Fibroblast of lung (primary cell): ENCODE results near the gene PRPH. TPM values are rescaled to one million over a fixed set of nuclear protein-coding genes. Genes with fewer than 3 reads are reported as not detected.

Experiments used
- DNase-seq, 2 donors: peaks; one replicate each; pipeline versions ENCODE4 v3.0.0 to v3.0.0-alpha.2; 2010; ENCODE audit warnings: low read depth in 2 of 2
- H2AFZ ChIP-seq: 2 replicates; pipeline ENCODE4 v1.5.1; 2012; ENCODE audit warnings: low read length, control low read depth, inconsistent platforms
- H3K27ac ChIP-seq: 2 replicates; pipeline ENCODE4 v1.5.1; 2011; ENCODE audit warnings: low read length, control low read depth; ENCODE audit not compliant: insufficient read depth
- H3K27me3 ChIP-seq: 2 replicates; pipeline ENCODE4 v1.5.1; 2011; ENCODE audit warnings: mild to moderate bottlenecking, low read length; ENCODE audit not compliant: control insufficient read depth, insufficient read depth
- H3K36me3 ChIP-seq: 2 replicates; pipeline ENCODE4 v1.5.1; 2011; ENCODE audit warnings: low read length; ENCODE audit not compliant: control insufficient read depth, insufficient read depth
- H3K4me1 ChIP-seq: 2 replicates; pipeline ENCODE4 v1.5.1; 2011; ENCODE audit warnings: low read length; ENCODE audit not compliant: control insufficient read depth, insufficient read depth; ENCODE audit errors: extremely low read depth
- H3K4me2 ChIP-seq: 2 replicates; pipeline ENCODE4 v1.5.1; 2011; ENCODE audit warnings: low read length, control low read depth; ENCODE audit not compliant: insufficient read depth; ENCODE audit errors: extremely low read depth
- H3K4me3 ChIP-seq, 4 experiments: fragments of 200-600 bp in 1 of 4; sonication (generic) in 1 of 4; replicated peaks in 1 of 4; 2 replicates each; pipeline ENCODE4 v1.5.1; 2011 to 2016; ENCODE audit warnings: low read length in 4 of 4, low read depth in 3 of 4, mild to moderate bottlenecking in 3 of 4, control low read depth in 2 of 4, inconsistent platforms in 1 of 4, mixed read lengths in 1 of 4; ENCODE audit not compliant: insufficient read depth in 1 of 4; ENCODE audit errors: control extremely low read depth in 1 of 4
- H3K79me2 ChIP-seq: 2 replicates; pipeline ENCODE4 v1.5.1; 2012; ENCODE audit warnings: mild to moderate bottlenecking, low read length, inconsistent platforms; ENCODE audit not compliant: control insufficient read depth, insufficient read depth
- H3K9ac ChIP-seq: 2 replicates; pipeline ENCODE4 v1.5.1; 2011; ENCODE audit warnings: mild to moderate bottlenecking, low read length, control low read depth; ENCODE audit not compliant: insufficient read depth
- H3K9me3 ChIP-seq: 2 replicates; pipeline ENCODE4 v1.5.1; 2012; ENCODE audit warnings: low read depth, low read length; ENCODE audit not compliant: control insufficient read depth, insufficient read depth
- H4K20me1 ChIP-seq: 2 replicates; pipeline ENCODE4 v1.5.1; 2011; ENCODE audit warnings: low read length; ENCODE audit not compliant: control insufficient read depth, insufficient read depth; ENCODE audit errors: extremely low read depth
- EZH2 ChIP-seq: IDR thresholded peaks from 2 replicates; pipeline ENCODE4 v1.5.1; 2012; ENCODE audit warnings: low read length, control low read depth, mild to moderate bottlenecking; ENCODE audit errors: missing control alignments
- polyA plus RNA-seq, 2 donors: library from polyadenylated mRNA; depleted of rRNA in 1 of 2; stranded (reverse) in 1 of 2; unstranded in 1 of 2; fragments of >200 nt; gene quantifications; 2 replicates each; pipeline ENCODE4 v1.2.1, GENCODE V29; 2011 to 2012; ENCODE audit warnings: missing spikeins in 1 of 2
- total RNA-seq: library from RNA; depleted of rRNA; stranded (reverse); fragments of >200 nt; gene quantifications from 2 replicates; pipeline ENCODE4 v1.2.1, GENCODE V29; 2014
- TF ChIP-seq, protein P1 (sequence below), 2 donors: IDR thresholded peaks in 1 of 2; conservative IDR thresholded peaks in 1 of 2; 1 replicate in 1 of 2; 2 replicates in 1 of 2; pipeline ENCODE4 v1.5.1; 2011 to 2012; ENCODE audit warnings: low read length in 2 of 2, control low read depth in 1 of 2, inconsistent platforms in 1 of 2, low read depth in 1 of 2, mild to moderate bottlenecking in 1 of 2

Gene PRPH
- total and polyA plus RNA-seq, 2 donors (not counting 1 experiment from before 2014, with no cell fraction given): 0.06 to 0.50 TPM

DNA sequence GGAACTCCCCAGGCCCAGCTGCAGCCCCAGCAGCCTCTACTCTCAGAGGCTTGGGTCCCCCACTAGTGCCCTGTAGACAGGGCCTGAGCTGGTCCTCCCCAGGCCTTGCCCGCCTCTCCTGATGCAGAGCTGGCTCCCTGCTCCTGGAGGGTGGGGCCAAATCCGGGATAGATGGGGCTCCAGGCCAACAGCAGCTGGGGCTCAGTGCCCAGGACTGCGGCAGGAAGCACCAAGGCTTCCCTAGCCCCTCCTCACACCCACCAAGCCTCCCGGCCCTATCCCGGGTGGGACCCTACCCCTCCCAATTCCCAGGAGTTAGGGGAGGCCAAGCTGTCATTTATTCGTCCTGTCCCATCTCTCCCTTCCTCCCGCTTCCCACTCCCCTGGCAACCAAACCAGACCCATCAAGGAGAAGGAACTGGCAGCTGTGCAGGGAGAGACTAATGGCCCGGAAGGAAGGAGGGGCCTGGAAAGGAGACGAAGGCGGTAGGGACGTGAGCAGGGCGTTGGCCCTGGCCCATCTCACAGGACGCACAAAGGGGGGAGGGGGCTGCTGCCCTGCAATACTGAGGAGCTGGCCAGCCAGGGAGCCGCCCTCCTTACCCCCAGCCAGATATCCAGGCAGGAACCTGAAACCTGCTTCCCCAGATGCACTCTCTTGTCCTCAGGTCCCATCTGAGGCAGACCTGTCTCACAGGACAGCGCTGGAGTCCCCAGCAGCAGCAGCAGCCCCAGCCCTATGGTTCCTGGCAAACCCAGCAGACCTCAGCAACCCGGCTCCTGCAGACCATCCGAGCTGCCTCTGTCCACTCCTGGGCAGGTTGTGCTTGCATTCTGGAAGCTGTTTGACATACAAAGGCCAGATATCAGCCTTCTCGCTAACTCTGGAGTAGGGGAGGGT is 1.6 kb upstream of the PRPH start:
- Histone ChIP-seq H4K20me1 (no peaks in the 10 kb centered on the region), H3K9me3 (no peaks in the 10 kb centered on the region), H2AFZ (peak overlapping the region; percentile 4), H3K4me1 (no peaks in the 10 kb centered on the region), H3K4me3 (no peak overlapping the region), H3K27me3 (peaks cover 24% of the 10 kb centered on the region), H3K27ac (no peak overlapping the region), H3K4me2 (no peak overlapping the region), H3K9ac (no peak overlapping the region), H3K36me3 (no peaks in the 10 kb centered on the region), H3K79me2 (no peaks in the 10 kb centered on the region)
- no peak for TF ChIP-seq EZH2
- TF ChIP-seq, protein P1, sequence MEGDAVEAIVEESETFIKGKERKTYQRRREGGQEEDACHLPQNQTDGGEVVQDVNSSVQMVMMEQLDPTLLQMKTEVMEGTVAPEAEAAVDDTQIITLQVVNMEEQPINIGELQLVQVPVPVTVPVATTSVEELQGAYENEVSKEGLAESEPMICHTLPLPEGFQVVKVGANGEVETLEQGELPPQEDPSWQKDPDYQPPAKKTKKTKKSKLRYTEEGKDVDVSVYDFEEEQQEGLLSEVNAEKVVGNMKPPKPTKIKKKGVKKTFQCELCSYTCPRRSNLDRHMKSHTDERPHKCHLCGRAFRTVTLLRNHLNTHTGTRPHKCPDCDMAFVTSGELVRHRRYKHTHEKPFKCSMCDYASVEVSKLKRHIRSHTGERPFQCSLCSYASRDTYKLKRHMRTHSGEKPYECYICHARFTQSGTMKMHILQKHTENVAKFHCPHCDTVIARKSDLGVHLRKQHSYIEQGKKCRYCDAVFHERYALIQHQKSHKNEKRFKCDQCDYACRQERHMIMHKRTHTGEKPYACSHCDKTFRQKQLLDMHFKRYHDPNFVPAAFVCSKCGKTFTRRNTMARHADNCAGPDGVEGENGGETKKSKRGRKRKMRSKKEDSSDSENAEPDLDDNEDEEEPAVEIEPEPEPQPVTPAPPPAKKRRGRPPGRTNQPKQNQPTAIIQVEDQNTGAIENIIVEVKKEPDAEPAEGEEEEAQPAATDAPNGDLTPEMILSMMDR (conservative IDR thresholded peaks at IDR 0.05 in 1 of 2, IDR thresholded peaks at IDR 0.05 in 1 of 2; ENCODE audit: low read depth in 1 of 2, low read length in 2 of 2): no peak
- peak in 1 of 2 donors; percentile 27 for DNase-seq

DNA sequence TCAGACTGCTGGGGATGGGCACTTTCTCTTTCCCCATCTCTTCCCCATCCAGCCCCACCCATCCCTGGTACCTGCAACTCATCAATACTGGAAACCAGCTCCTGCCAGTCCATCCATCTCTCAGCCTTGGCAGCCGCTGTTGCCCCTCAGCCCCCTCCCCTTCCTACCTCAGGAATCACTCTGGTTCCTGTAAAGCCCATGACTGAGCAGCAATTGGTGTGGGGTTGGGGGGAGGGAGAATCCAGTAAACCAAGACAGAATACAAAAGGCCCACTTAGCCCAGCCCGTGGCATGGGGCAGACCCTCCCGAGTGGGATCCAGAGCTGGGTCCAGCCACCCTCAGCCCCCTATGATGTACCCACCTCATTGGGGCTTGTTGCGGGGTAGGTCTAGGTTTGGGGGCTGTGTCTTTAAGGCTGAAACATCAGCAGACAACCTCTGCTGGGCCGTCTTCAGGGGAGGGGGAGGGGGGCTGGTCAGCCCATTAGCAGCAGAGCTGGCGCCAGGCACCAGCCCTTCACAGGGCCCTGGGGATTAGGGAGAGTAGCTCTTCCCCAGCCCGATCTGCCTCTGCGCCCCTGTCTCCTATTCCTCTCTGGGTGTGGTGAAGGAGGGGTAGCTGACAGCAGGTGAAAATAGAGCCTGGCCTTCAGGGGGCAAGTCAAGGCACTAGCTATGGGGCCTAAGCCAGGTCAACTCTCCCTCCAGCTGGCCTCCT is 702 bp upstream of the PRPH start:
- TF ChIP-seq EZH2: no peak
- TF ChIP-seq, protein P1 (conservative IDR thresholded peaks at IDR 0.05 in 1 of 2, IDR thresholded peaks at IDR 0.05 in 1 of 2; ENCODE audit: low read depth in 1 of 2, low read length in 2 of 2): no peak
- no peak overlapping the region for H3K27ac ChIP-seq
- H3K4me2 ChIP-seq: no peak overlapping the region
- peaks cover 27% of the 10 kb centered on the region for H3K27me3 ChIP-seq
- no peaks in the 10 kb centered on the region for H3K9me3 ChIP-seq
- no peak overlapping the region for H3K9ac ChIP-seq
- no peak overlapping the region for H2AFZ ChIP-seq
- H3K4me1 ChIP-seq: no peaks in the 10 kb centered on the region
- no peaks in the 10 kb centered on the region for H4K20me1 ChIP-seq
- H3K36me3 ChIP-seq: no peaks in the 10 kb centered on the region
- H3K4me3 ChIP-seq: no peak overlapping the region
- no peaks in the 10 kb centered on the region for H3K79me2 ChIP-seq
- no peak for DNase-seq

DNA sequence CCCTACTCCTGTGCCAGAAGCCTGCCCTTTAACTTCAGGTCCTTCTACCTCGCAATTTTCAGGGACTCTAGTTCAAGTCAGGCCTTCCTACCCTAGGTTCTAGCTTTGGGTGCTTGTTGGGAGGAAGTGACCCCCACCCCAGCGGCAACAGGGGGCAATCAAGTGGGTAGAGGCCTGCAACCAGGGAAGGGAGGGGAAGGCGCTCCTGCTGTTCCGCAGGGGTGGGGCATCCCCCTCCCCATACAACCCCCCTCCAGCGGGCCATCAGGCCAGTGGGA is 204 bp upstream of the PRPH start:
- no peak for DNase-seq
- no peak overlapping the region for H3K4me2 ChIP-seq
- no peaks in the 10 kb centered on the region for H3K79me2 ChIP-seq
- H3K4me3 ChIP-seq: no peak overlapping the region
- no peaks in the 10 kb centered on the region for H3K9me3 ChIP-seq
- H3K9ac ChIP-seq: no peak overlapping the region
- no peak for TF ChIP-seq EZH2
- TF ChIP-seq, protein P1 (conservative IDR thresholded peaks at IDR 0.05 in 1 of 2, IDR thresholded peaks at IDR 0.05 in 1 of 2; ENCODE audit: low read depth in 1 of 2, low read length in 2 of 2): no peak
- H3K36me3 ChIP-seq: no peaks in the 10 kb centered on the region
- no peak overlapping the region for H3K27ac ChIP-seq
- H4K20me1 ChIP-seq: no peaks in the 10 kb centered on the region
- no peaks in the 10 kb centered on the region for H3K4me1 ChIP-seq
- peaks cover 27% of the 10 kb centered on the region for H3K27me3 ChIP-seq
- no peak overlapping the region for H2AFZ ChIP-seq
